Measurements from ENCODE around the gene CCDC18.

The CCDC18 gene

GRCh38 chr1:93194231-93194990 is 13.9 kb downstream of the CCDC18 start:
- TF ChIP-seq REST (IDR thresholded peaks at IDR 0.05; ENCODE audit: insufficient read depth in 1 of 2, low read depth in 2 of 2, low read length in 2 of 2): no peak
- TF ChIP-seq TAF1 (IDR thresholded peaks at IDR 0.05; ENCODE audit: borderline replicate concordance, insufficient read depth, low read length): no peak
- TF ChIP-seq SIN3A (IDR thresholded peaks at IDR 0.05; ENCODE audit: borderline replicate concordance, insufficient read depth, low read length): no peak
- TF ChIP-seq POLR2AphosphoS5 (IDR thresholded peaks at IDR 0.05; ENCODE audit: low read depth, low read length): no peak

- TF ChIP-seq REST (IDR thresholded peaks at IDR 0.05; ENCODE audit: insufficient read depth in 1 of 2, low read depth in 2 of 2, low read length in 2 of 2) (no peak), FOXP2 (optimal IDR thresholded peaks at IDR 0.05; ENCODE audit: borderline replicate concordance, extremely low read depth, extremely low read length, insufficient read depth) (no peak), TAF1 (IDR thresholded peaks at IDR 0.05; ENCODE audit: borderline replicate concordance, insufficient read depth, low read length) (no peak), SIN3A (IDR thresholded peaks at IDR 0.05; ENCODE audit: borderline replicate concordance, insufficient read depth, low read length) (no peak), POLR2AphosphoS5 (IDR thresholded peaks at IDR 0.05; ENCODE audit: low read depth, low read length) (no peak)
Observed at GRCh38 chr1:93196591-93196990, 16.1 kb downstream of the CCDC18 start.

GRCh38 chr1:93199150-93199549 is 18.6 kb downstream of the CCDC18 start:
- TF ChIP-seq TAF1 (IDR thresholded peaks at IDR 0.05; ENCODE audit: borderline replicate concordance, insufficient read depth, low read length): no peak
- no peak for TF ChIP-seq REST (IDR thresholded peaks at IDR 0.05; ENCODE audit: insufficient read depth in 1 of 2, low read depth in 2 of 2, low read length in 2 of 2)
- TF ChIP-seq FOXP2 (optimal IDR thresholded peaks at IDR 0.05; ENCODE audit: borderline replicate concordance, extremely low read depth, extremely low read length, insufficient read depth): no peak
- TF ChIP-seq SIN3A (IDR thresholded peaks at IDR 0.05; ENCODE audit: borderline replicate concordance, insufficient read depth, low read length): no peak
- TF ChIP-seq POLR2AphosphoS5 (IDR thresholded peaks at IDR 0.05; ENCODE audit: low read depth, low read length): no peak

DNA sequence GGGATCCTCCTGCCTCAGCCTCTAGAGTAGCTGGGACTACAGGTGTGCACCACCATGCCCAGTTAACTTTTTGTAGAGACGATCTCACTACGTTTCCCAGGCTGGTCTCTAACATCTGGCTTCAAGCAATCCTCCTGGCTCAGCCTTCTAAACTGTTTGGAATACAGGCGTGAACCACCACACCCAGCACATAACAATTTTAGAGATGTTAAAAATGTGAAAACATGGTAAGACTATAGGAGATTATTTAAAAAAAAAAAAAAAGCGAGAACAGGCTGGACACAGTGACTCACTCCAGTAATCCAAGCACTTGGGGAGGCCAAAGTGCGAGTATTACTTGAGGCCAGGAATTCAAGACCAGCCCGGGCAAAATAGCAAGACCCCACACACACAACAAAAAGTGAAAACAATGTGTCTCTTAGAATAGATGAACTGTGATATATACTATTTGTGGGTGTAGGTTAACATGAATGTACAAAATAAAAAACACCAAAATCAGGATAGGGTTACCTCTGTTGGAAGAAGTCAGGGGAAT is 19.6 kb downstream of the CCDC18 start:
- no peak for TF ChIP-seq SIN3A (IDR thresholded peaks at IDR 0.05; ENCODE audit: borderline replicate concordance, insufficient read depth, low read length)
- no peak for TF ChIP-seq POLR2AphosphoS5 (IDR thresholded peaks at IDR 0.05; ENCODE audit: low read depth, low read length)
- TF ChIP-seq TAF1 (IDR thresholded peaks at IDR 0.05; ENCODE audit: borderline replicate concordance, insufficient read depth, low read length): no peak
- TF ChIP-seq FOXP2 (optimal IDR thresholded peaks at IDR 0.05; ENCODE audit: borderline replicate concordance, extremely low read depth, extremely low read length, insufficient read depth): no peak
- no peak for TF ChIP-seq REST (IDR thresholded peaks at IDR 0.05; ENCODE audit: insufficient read depth in 1 of 2, low read depth in 2 of 2, low read length in 2 of 2)
